Thymus (tissue), 11 donors: ENCODE results near the gene MAP1LC3B2. TPM values are rescaled to one million over a fixed set of nuclear protein-coding genes. Genes with fewer than 3 reads are reported as not detected.

Experiments used
- DNase-seq, 9 donors: peaks; one replicate each; pipeline ENCODE4 v3.0.0-alpha.2; 2013; ENCODE audit warnings: low spot score in 9 of 9, low read depth in 6 of 9, missing footprints in 1 of 9
- H3K27ac ChIP-seq, 2 donors: one replicate each; pipeline ENCODE4 v1.5.1; 2013; ENCODE audit warnings: control low read depth in 1 of 2, low read depth in 1 of 2, low read length in 1 of 2, mild to moderate bottlenecking in 1 of 2, moderate library complexity in 1 of 2
- H3K27me3 ChIP-seq, 2 donors: one replicate each; pipeline ENCODE4 v1.5.1; 2013; ENCODE audit warnings: low read length in 1 of 2; ENCODE audit not compliant: control insufficient read depth in 2 of 2, insufficient read depth in 1 of 2
- H3K36me3 ChIP-seq, 2 donors: one replicate each; pipeline ENCODE4 v1.5.1; 2013; ENCODE audit warnings: low read length in 1 of 2, mild to moderate bottlenecking in 1 of 2, moderate library complexity in 1 of 2; ENCODE audit not compliant: control insufficient read depth in 2 of 2, insufficient read depth in 2 of 2
- H3K4me1 ChIP-seq, 2 donors: one replicate each; pipeline ENCODE4 v1.5.1; 2013; ENCODE audit warnings: low read length in 2 of 2; ENCODE audit not compliant: control insufficient read depth in 2 of 2, insufficient read depth in 2 of 2
- H3K4me3 ChIP-seq, 2 donors: one replicate each; pipeline ENCODE4 v1.5.1; 2013; ENCODE audit warnings: low read length in 2 of 2, control low read depth in 1 of 2, mild to moderate bottlenecking in 1 of 2
- H3K9me3 ChIP-seq, 2 donors: one replicate each; pipeline ENCODE4 v1.5.1; 2013; ENCODE audit warnings: low read length in 1 of 2, mild to moderate bottlenecking in 1 of 2; ENCODE audit not compliant: control insufficient read depth in 2 of 2, insufficient read depth in 1 of 2
- WGBS: extraction: QIAGEN DNeasy Blood & Tissue Kit; methylation state at CpG from one replicate; pipeline ENCODE4 v1.1.7; 2013; 5-methylcytosine and 5-hydroxymethylcytosine counted together
- polyA plus RNA-seq: library from polyadenylated mRNA; stranded (reverse); fragments of 200-250 nt; gene quantifications from one replicate; pipeline ENCODE4 v1.2.3, GENCODE V29; 2013
- total RNA-seq: library from RNA; stranded (reverse); fragments of 120-200 nt; gene quantifications from one replicate; pipeline ENCODE4 v1.2.4, GENCODE V29; 2013
- donor health status: healthy.

The MAP1LC3B2 gene
- total and polyA plus RNA-seq, 2 donors, result 2.0 to 6.5 TPM

- no peaks in the 10 kb centered on the region for H3K36me3 ChIP-seq
- H3K9me3 ChIP-seq, result peaks cover 4 to 22% of the 10 kb centered on the region in 2 donors
- 16% methylated on average over 8 of the region's 8 CpGs for WGBS
- H3K27me3 ChIP-seq, result no peaks in the 10 kb centered on the region
- peak in 1 of 9 donors; percentile 39 for DNase-seq
- no peak overlapping the region for H3K27ac ChIP-seq
- H3K4me1 ChIP-seq, result peaks cover 4 to 10% of the 10 kb centered on the region in 2 donors
- H3K4me3 ChIP-seq, result no peak overlapping the region
These were observed 65.3 kb downstream of the MAP1LC3B2 start for GRCh38 chr12:116624516-116624915.

- H3K9me3 ChIP-seq, result peaks cover 4 to 22% of the 10 kb centered on the region in 2 donors
- no peaks in the 10 kb centered on the region for H3K36me3 ChIP-seq
- no peak for DNase-seq
- no peak overlapping the region for H3K4me3 ChIP-seq
- H3K27ac ChIP-seq, result no peak overlapping the region
- 94% methylated on average over 5 of the region's 5 CpGs for WGBS
- H3K27me3 ChIP-seq, result no peaks in the 10 kb centered on the region
- H3K4me1 ChIP-seq, result peaks cover 4 to 10% of the 10 kb centered on the region in 2 donors
These were observed 67.0 kb downstream of the MAP1LC3B2 start for GRCh38 chr12:116626153-116626552.

Other genes with a start within 250 kb of the MAP1LC3B2 start
- 15.3 TPM for gene SPRING1, start 178.7 kb downstream of the MAP1LC3B2 start, total RNA-seq
- 12.7 TPM for gene SPRING1, start 178.7 kb downstream of the MAP1LC3B2 start, polyA plus RNA-seq
- 4.4 TPM for gene RNFT2, start 178.9 kb downstream of the MAP1LC3B2 start, total RNA-seq
- gene RNFT2, start 178.9 kb downstream of the MAP1LC3B2 start, polyA plus RNA-seq, result 9.7 TPM